PC-9 (cell line): ENCODE results near the gene GFAP. TPM values are rescaled to one million over a fixed set of nuclear protein-coding genes. Genes with fewer than 3 reads are reported as not detected.
A peak's percentile ranks its signal among the peaks of the same experiment; 100 is the strongest.

Experiments used
- BruUV-seq: library from RNA; stranded (reverse); fragments of 400-500 nt; replicated peaks from 2 replicates; lab custom pipeline; 2021; lab: Mats Ljungman, UMichigan
- CTCF ChIA-PET: fragments of 300-600 bp; sonication (Branson Sonifier 250); formaldehyde crosslinking; loops from one replicate; lab custom pipeline; 2022; ENCODE audit warnings: antibody characterized with exemption; lab: Charles Lee
- POLR2A ChIA-PET: fragments of 300-600 bp; sonication (Branson Sonifier 250); formaldehyde crosslinking; loops from one replicate; lab custom pipeline; 2022; ENCODE audit warnings: antibody characterized with exemption; ENCODE audit not compliant: unreplicated experiment; lab: Charles Lee
- DNase-seq, 2 experiments: peaks; one replicate each; pipeline versions ENCODE4 v3.0.0 to v3.0.0-alpha.2; 2015 to 2022; ENCODE audit warnings: mixed read lengths in 1 of 2
- H2AFZ ChIP-seq: fragments of 200-600 bp; sonication (generic); 2 replicates; pipeline ENCODE4 v1.8.1; 2017; ENCODE audit warnings: antibody characterized with exemption
- H3F3A ChIP-seq: fragments of 200-600 bp; sonication (generic); 2 replicates; pipeline ENCODE4 v1.8.1; 2017; ENCODE audit warnings: antibody characterized with exemption, mild to moderate bottlenecking, low read depth; ENCODE audit not compliant: insufficient read depth
- H3K27ac ChIP-seq: fragments of 200-600 bp; sonication (generic); 2 replicates; pipeline ENCODE4 v1.6.1; 2016; ENCODE audit warnings: mixed run types
- H3K27me3 ChIP-seq: fragments of 200-600 bp; sonication (generic); 2 replicates; pipeline ENCODE4 v1.6.1; 2016; ENCODE audit warnings: low read depth, mixed run types; ENCODE audit not compliant: insufficient read depth
- H3K36me3 ChIP-seq: fragments of 200-600 bp; sonication (generic); 2 replicates; pipeline ENCODE4 v1.6.1; 2016; ENCODE audit warnings: low read depth, mixed run types
- H3K4me1 ChIP-seq: fragments of 200-600 bp; sonication (generic); replicated peaks from 2 replicates; pipeline ENCODE4 v1.6.1; 2016; ENCODE audit warnings: mixed run types; ENCODE audit not compliant: insufficient read depth
- H3K4me2 ChIP-seq: fragments of 200-600 bp; sonication (generic); 2 replicates; pipeline ENCODE4 v1.6.1; 2017; ENCODE audit warnings: mixed run types
- H3K4me3 ChIP-seq: fragments of 200-600 bp; sonication (generic); 2 replicates; pipeline ENCODE4 v1.6.1; 2016; ENCODE audit warnings: mixed run types
- H3K79me2 ChIP-seq: fragments of 200-600 bp; sonication (generic); 2 replicates; pipeline ENCODE4 v1.6.1; 2017; ENCODE audit warnings: low read depth, mixed run types
- H3K9me2 ChIP-seq: fragments of 200-600 bp; sonication (generic); 2 replicates; pipeline ENCODE4 v1.8.1; 2017; ENCODE audit warnings: mild to moderate bottlenecking; ENCODE audit not compliant: insufficient read depth
- H3K9me3 ChIP-seq: fragments of 200-600 bp; sonication (generic); 2 replicates; pipeline ENCODE4 v1.8.1; 2016; ENCODE audit warnings: low read depth; ENCODE audit not compliant: insufficient read depth
- H4K20me1 ChIP-seq: fragments of 200-600 bp; sonication (generic); 2 replicates; pipeline ENCODE4 v1.8.1; 2017; ENCODE audit not compliant: insufficient read depth
- CTCF ChIP-seq: fragments of 200-600 bp; sonication (generic); conservative IDR thresholded peaks from 2 replicates; pipeline ENCODE4 v1.6.1; 2017; ENCODE audit warnings: mixed run types, antibody characterized with exemption, mild to moderate bottlenecking, moderate library complexity
- EZH2 ChIP-seq: fragments of 200-600 bp; sonication (generic); IDR thresholded peaks from 2 replicates; pipeline ENCODE4 v1.8.0; 2017; ENCODE audit warnings: antibody characterized with exemption, low read depth
- intact Hi-C: fragments of 100-400 bp; cut with micrococcal nuclease; formaldehyde crosslinking; loops from one replicate; pipeline ENCODE4 v1.10.0; 2022; ENCODE audit not compliant: unreplicated experiment
- total RNA-seq: library from RNA; stranded (reverse); gene quantifications from 2 replicates; pipeline ENCODE4 v1.2.3, GENCODE V29; 2021

Gene GFAP
- total RNA-seq, 1 experiment from 2014 or later, result not detected

GRCh38 chr17:44865231-44865660 is 50.1 kb downstream of the GFAP start:
- Histone ChIP-seq H3K4me1 (no peaks in the 10 kb centered on the region), H3K27ac (no peak overlapping the region), H3K9me2 (no peaks in the 10 kb centered on the region), H3F3A (peaks cover 11% of the 10 kb centered on the region; the same call in 1 of the 2 replicates), H3K27me3 (no peaks in the 10 kb centered on the region), H3K4me2 (no peak overlapping the region), H3K4me3 (no peak overlapping the region), H3K36me3 (peaks cover 26% of the 10 kb centered on the region), H2AFZ (no peak overlapping the region), H3K79me2 (no peaks in the 10 kb centered on the region), H3K9me3 (no peaks in the 10 kb centered on the region), H4K20me1 (no peaks in the 10 kb centered on the region)
- BruUV-seq, result no TSS peak
- intact Hi-C loops, result loop anchor here (1.0 kb wide), 2 partner anchors 86 to 90 kb away; no protein-coding TSS in a partner anchor
- DNase-seq, result peak; percentile 47
- TF ChIP-seq EZH2 (no peak), CTCF (peak; percentile 92)
- POLR2A ChIA-PET, result no interaction called here
- CTCF ChIA-PET, result interaction anchor here (0.7 to 1.5 kb wide), 2 partner anchors 89 to 159 kb away, joined by 3 read pairs; no protein-coding TSS in a partner anchor

GRCh38 chr17:44864831-44865230 is 50.5 kb downstream of the GFAP start:
- peaks cover 26% of the 10 kb centered on the region for H3K36me3 ChIP-seq
- no peaks in the 10 kb centered on the region for H3K9me3 ChIP-seq
- intact Hi-C loops, result loop anchor here (1.0 kb wide), 2 partner anchors 86 to 90 kb away; no protein-coding TSS in a partner anchor
- no peak overlapping the region for H2AFZ ChIP-seq
- TF ChIP-seq EZH2 (no peak), CTCF (no peak)
- H3K4me1 ChIP-seq, result no peaks in the 10 kb centered on the region
- H3F3A ChIP-seq, result peaks cover 11% of the 10 kb centered on the region; the same call in 1 of the 2 replicates
- DNase-seq, result no peak
- H4K20me1 ChIP-seq, result no peaks in the 10 kb centered on the region
- H3K9me2 ChIP-seq, result no peaks in the 10 kb centered on the region
- H3K4me2 ChIP-seq, result no peak overlapping the region
- no peak overlapping the region for H3K4me3 ChIP-seq
- H3K27me3 ChIP-seq, result no peaks in the 10 kb centered on the region
- ChIA-PET CTCF (interaction anchor here (0.7 to 1.5 kb wide), 2 partner anchors 89 to 160 kb away, joined by 3 read pairs; no protein-coding TSS in a partner anchor), POLR2A (no interaction called here)
- no peaks in the 10 kb centered on the region for H3K79me2 ChIP-seq
- no peak overlapping the region for H3K27ac ChIP-seq
- no TSS peak for BruUV-seq

- Histone ChIP-seq H3K36me3 (peaks cover 28% of the 10 kb centered on the region), H3K4me1 (no peaks in the 10 kb centered on the region), H3K27ac (no peak overlapping the region), H2AFZ (no peak overlapping the region), H3K27me3 (no peaks in the 10 kb centered on the region), H3K9me2 (no peaks in the 10 kb centered on the region), H4K20me1 (no peaks in the 10 kb centered on the region), H3K4me2 (no peak overlapping the region), H3K79me2 (no peaks in the 10 kb centered on the region), H3F3A (peaks cover 11% of the 10 kb centered on the region; the same call in 1 of the 2 replicates), H3K9me3 (no peaks in the 10 kb centered on the region), H3K4me3 (no peak overlapping the region)
- DNase-seq, result no peak
- ChIA-PET POLR2A (no interaction called here), CTCF (no interaction called here)
- intact Hi-C loops, result no loop called here
- BruUV-seq, result no TSS peak
- no peak for TF ChIP-seq CTCF
- no peak for TF ChIP-seq EZH2
These were observed 52.0 kb downstream of the GFAP start for GRCh38 chr17:44863061-44863918.
